Neural progenitor cell (in vitro differentiated cells): ENCODE results near the gene GOLT1A.

Experiments
- EZH2 ChIP-seq: fragments of 200-600 bp; sonication (generic); IDR thresholded peaks from 2 replicates; pipeline ENCODE4 v1.6.1; 2017; ENCODE audit warnings: antibody characterized with exemption, mild to moderate bottlenecking, moderate library complexity
- EZH2phosphoT487 ChIP-seq: fragments of 200-600 bp; sonication (generic); IDR thresholded peaks from 2 replicates; pipeline ENCODE4 v1.6.1; 2017; ENCODE audit warnings: antibody characterized with exemption

- TF ChIP-seq EZH2phosphoT487 = no peak
- TF ChIP-seq EZH2 = no peak
Observed at GRCh38 chr1:204172404-204173029, 41.3 kb downstream of the GOLT1A start.
